Left renal cortex interstitium (tissue), 4 donors: ENCODE data around the gene PDE11A. TPM values are rescaled to one million over a fixed set of nuclear protein-coding genes. Genes with fewer than 3 reads are reported as not detected.
"Not testable (repeated sequence)": the region's sequence is repeated elsewhere in the genome, so short reads cannot be mapped to it uniquely, and the experiment has no call there.

Source experiments
- DNase-seq, 4 donors: peaks; one replicate each; pipeline ENCODE4 v3.0.0-alpha.2; 2013; ENCODE audit warnings: low read depth in 4 of 4, low spot score in 2 of 4, missing footprints in 1 of 4
- polyA plus RNA-seq, 4 donors: library from polyadenylated mRNA; unstranded; fragments of 120-200 nt; gene quantifications; one replicate each; pipeline ENCODE4 v1.2.1, GENCODE V29; 2013; ENCODE audit not compliant: insufficient read length in 4 of 4

The PDE11A gene
- polyA plus RNA-seq, 4 donors: 4.6 to 8.1 (median 7.4) TPM

DNA sequence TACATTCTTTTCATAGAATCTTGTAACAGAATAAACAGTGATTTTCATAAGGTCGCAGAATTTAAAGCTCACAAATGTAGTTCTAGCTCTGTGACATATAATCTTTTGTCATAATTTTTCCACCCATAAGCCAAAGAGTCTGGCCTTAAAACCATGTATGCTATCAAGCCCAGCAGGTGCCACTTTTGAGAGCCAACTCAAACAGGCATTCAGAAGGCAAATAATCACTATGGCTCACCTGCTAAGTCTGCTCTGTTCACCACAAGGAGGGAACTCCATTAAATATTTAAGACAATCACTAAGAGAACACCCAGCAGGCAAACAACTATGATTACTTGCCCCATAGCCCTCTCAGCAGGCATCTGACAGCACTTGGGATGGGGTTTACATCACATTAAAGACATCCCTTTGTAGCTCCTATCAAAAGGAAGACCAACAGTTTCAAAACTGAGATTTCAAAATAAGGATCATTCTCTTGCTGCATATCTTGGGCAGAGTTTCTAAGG, 241.6 kb downstream of the PDE11A start:
- no peak for DNase-seq

DNA sequence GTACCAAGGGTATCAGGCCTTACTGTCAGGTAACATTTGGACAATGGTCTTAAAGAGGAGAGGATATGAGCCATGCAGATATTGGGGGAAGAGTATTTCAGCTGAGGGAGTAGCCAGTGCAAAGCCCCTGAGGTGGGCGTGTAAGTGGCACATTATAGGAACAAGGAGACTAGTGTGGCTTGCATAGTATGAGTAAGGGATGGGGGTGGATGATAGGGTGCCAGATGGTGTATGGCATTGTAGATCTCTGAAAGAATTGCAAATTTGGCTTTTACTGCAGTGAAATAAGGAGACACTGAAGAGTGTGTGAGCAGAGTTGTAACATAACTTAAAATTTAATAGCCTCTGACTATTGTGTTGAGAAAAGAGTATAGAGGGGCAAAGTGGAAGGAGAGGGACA, 244.0 kb downstream of the PDE11A start:
- no peak for DNase-seq

DNA sequence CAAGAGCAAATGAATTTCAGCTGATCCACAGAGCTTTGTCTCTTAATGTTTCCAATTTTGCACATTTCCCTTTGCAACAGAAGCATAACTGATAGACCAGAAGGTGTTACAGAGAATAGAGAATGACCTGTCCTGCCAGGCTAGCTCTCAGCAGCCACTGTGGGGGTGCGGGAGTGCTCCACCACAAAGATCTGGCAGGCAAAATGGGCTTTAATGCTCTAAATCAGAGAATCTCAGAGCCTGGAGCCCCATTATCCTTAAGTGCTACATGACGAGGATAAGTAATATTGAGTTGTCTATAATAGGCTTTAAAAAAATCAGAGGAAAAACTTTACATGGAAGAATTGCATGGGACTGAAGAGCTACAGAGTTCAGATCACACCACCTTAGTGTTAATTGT, 245.7 kb downstream of the PDE11A start:
- DNase-seq: no peak

DNA sequence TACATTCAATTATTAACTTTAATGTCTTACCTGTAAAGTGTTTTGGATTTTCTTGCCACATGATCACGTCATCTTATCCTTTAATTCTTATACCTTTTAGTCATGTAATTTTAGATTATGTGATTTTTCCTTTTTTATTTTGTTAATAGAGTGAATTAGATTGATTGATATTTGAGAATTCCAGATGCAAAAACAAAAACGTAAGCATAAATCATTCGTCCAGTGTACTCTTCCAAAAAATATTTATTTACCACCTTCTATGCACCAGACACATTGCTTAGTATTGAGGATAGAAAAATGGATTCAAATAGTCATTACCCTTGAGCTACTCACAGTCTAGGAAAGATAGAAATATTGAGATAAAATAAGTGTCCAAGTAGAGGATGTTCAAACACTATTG, 249.6 kb downstream of the PDE11A start:
- DNase-seq: no peak

DNA sequence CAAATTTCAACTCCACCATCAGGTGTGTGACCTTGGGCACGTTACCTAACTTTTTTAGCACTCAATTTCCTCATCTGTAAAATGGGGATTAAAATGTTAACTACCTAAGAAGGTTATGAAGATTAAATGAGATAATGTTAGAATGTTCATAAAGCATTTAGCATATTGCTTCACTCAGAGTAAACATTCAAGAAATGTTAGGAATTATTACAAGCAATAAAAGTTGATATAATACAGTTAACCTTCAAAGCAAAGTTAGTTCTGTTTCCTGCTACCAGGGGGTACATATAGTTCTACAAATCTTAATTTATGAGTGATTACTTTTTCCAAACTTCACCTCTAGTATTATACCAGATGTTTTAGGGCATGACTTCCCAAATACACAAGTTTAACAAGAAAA, 254.2 kb downstream of the PDE11A start:
- DNase-seq: no peak

DNA sequence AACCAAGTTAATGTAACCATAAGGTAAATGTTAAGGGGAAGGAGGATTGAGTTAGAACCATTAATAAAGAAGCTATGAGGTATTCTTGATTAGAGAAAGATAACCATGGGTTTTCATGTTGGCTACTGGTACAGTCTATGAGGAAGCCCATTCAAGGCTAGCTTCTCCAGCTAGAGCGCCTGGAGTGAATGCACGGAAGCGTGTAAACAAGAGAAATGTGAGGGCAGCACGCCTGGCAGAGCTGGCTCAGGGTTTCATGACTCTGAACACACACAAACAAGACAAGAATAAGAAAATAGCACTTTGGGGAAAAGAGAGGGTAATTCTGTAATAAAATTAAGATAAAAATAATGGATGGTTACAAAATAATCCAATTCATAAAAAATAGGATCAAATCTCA, 255.3 kb downstream of the PDE11A start:
- DNase-seq: no peak

DNA sequence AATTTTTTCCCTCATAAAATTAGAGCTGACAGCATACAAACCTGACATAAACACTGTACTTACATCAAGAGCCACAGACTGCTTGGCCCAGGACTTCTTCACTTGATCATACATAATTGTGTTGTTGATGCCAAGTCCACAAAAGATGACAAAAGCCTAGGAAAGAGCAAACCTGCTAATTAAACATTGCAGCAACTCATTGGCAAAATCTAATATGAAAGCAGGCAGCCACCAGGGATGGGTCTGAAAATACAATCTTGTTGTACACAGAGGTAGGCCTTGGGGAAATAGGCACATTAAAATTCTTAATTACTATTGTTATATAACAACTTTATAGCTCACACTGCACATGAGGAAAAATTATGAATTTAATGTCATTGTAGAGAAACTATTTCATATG, 255.8 kb downstream of the PDE11A start:
- no peak for DNase-seq

DNA sequence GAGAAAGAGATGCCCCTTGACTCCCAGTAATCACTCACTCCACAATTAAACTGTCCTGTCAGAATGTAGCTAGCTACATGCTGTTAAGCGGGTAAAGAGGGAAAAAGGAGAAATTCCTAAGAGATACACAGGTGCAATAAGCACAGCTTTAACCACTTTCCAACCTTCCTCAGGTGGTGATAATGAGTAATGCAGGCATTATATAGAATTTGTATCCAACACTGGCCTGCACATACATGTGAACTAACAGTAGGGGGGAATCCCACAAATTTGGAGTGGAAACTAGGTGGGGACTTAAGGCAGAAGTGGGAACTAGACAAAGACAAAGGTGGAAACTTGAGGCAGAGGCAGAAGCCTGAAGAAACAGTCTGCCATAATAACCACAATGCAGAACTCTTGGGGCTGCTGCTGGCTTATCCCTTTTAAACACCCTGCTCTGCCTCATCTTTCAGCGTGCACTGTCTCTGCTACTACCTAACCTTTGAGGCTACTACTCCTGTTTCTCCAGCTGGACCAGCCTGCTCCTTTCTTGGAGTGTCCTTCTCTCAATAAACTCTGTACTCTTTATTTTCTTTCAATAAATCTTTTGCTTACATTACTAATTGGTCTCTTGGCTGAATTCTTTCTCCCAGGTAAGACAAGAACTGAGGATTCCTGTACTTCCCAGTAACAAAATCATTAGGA, 259.7 kb downstream of the PDE11A start:
- DNase-seq: no peak

DNA sequence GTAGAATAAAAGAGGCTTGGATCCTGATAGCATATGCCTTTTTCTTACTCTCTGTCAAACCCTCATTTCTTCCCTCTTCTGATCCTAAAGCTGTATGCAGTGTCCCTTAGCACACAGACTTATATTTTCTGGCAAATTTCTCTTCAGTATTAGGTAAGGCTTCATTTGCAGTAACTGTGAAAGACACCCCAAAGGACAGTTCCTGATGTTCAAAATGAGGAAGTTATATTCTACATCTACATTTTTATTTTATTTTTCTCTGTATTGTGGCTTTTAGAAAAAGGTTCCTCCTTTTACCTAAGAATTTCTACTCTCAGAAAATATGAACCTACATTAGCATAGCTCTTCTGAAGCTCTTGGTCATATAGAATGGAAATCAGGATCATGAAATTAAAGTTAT, 261.7 kb downstream of the PDE11A start:
- DNase-seq: no peak

DNA sequence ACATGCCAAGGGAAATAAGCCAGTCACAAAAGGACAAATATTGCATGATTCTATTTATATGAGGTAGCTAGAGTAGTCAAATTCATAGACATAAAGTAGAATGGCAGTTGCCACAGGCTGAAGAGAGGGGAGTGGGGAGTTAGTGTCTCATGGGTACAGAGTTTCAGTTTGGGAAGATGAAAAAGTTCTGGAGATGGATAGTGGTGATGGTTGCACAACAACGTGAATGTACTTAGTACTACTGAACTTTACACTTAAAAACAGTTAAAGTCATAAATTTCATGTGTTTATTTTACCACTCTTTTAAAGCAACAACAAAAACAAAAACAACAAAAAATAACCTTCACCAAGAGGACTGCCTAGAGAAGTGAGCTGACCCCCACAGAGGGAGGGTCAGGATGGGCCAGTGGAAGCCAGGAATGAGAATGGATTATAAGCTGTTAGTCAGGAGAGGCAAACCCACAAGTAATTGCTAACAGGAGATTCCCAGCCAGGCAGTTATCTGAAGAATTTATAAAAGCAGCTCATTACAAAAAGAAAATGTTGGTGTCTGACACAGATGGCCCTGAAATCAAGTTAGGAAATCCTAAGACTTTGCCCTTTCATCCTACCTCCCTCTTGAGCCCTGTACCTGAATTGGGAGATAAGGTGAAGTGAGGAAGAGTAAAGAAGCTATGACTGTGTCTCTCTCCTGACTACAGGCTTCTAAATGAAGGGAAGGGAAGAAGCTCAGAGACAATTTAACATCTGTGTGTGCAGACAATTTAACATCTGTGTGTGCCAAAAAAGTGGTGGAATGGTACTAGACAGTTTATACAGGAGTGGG, 263.4 kb downstream of the PDE11A start:
- no peak for DNase-seq

DNA sequence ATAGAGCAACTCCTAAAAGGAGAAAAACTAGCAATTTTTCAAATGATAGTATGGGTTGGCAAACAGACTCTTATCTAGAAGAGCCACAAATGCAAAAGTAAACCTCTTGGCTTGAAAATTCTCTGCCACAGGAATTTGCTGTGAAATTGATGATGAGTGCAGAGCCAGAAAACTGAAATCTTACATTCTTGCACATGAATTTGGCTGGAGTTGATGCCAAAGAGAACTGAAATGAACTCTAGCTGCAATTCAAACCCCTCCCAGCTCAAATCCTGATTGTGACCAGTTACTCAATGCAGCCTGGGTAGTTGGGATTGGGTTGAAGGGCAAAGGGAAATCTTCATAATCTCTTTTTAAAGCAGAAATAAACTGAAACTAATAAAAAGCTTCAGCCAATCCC, 266.6 kb downstream of the PDE11A start:
- DNase-seq: no peak

DNA sequence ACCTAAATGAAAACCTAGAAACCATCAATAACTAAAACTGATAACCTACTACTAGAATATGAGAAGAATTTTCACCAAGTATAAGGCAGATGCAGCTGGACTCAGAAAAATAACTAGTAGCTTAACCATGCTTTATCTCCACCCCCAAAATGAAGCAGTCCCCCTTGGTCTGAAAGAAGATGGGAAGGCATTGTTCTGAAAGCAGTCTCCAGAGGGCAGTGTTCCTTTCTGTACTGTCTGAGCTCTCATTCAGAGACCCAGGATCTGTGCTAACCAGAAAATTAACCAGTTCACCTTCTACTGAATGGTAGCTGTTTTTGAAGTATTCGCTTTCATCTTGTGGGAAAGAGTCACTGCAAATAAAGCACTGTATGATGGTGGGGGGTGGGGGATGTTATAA, 273.0 kb downstream of the PDE11A start:
- peak in 1 of 4 donors; percentile 19 for DNase-seq

DNA sequence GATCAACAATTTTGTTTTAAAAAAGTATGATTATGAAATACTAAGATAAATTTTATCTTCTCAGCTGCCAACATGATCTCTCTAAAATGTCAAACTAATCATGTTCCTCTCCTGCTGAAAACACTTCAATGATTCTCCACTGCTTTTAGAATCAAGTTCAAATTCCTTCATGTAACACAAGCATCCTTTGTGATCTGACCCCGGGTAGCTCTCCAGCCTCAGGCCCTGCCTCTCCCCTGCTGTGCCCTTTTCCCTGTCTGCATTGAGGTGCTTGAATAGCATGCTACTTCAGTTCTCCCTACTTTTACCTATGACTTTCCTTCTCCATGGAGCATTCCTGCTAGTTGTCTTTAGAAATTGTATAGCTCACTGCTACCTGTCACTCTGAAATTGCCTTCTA, 274.8 kb downstream of the PDE11A start:
- DNase-seq: no peak

DNA sequence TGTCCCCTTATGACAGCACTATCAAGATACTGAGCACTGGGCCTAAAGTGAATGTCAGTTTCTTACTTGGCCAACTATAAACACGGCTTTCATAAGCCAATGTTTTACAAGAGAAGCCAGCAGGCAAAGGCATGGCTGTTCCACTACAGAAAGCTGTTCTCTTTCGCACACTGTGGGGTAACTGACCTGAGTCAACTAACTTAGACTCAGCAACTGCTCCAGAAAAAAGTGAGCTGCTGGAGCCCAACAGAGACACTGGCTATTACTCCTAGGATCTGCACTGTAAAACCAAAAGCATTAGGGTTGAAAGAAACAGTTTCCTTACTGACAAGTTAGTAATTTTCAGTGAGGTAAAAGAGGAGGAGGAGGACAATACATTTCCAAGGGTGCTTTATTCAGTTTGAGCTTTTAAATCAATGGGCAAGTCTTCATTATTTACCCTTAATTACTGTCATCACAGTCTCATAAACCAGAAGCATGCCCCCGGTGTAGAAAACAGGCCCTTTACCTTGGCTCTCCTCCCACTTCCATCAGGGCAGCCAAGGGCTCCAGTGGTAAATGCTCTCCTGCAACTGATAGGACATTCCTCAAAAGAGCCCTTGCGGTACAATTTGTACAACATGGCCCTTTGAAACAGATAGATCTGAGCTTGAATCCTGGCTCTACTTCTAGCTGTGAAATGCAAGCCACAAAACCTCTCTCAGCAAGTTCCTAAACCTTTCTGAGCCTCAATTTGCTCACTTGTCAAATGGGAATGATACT, 275.7 kb downstream of the PDE11A start:
- no peak for DNase-seq

DNA sequence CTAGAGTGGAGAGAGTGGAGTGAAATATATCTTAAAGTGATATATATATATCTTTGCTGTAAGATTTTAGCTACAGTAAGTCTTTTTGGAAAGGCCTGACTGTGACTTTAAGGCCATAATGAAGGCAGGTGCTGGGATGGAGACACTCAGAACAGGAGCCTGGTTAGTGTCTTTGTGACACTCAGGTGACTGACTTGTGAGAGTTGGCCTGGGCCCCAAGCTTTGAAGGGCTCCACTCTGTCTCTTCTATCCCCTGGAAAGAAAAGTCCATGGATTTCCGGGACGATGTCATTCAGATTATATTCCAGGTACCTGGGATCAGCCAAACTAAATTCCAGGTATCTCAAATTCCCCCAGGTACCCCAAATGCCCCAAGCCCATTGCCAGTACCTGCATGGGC, 276.6 kb downstream of the PDE11A start:
- DNase-seq: no peak

DNA sequence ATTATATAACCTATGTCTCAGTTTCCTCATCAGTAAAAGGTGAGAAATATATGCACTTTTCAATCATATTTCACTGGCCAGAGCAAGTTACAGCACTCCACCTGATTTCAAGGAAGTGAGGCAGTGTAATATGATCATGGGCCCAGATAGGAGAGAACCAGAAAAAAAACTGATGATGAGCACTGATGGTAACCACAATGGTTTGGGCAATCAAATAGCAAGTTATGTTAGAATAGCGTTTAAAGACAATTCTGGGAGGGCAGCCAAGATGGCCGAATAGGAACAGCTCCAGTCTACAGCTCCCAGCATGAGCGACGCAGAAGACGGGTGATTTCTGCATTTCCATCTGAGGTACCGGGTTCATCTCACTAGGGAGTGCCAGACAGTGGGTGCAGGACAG, 287.4 kb downstream of the PDE11A start:
- not testable (repeated sequence) for DNase-seq

DNA sequence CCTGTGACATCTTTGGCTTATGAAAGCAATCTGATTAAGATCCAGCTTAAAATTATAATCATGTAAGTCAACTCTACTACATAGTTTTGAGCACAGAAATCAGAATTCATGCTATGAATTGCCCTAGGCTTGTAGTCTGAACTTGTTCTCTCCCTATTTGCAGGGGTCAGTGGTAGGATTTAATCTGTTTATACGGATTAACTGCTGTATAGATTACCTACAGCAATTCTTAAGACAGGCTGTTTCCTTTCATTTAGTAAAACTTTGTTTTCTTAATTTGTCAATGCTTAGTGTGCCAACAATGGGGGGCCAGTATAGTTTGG, 287.9 kb downstream of the PDE11A start:
- DNase-seq: no peak

DNA sequence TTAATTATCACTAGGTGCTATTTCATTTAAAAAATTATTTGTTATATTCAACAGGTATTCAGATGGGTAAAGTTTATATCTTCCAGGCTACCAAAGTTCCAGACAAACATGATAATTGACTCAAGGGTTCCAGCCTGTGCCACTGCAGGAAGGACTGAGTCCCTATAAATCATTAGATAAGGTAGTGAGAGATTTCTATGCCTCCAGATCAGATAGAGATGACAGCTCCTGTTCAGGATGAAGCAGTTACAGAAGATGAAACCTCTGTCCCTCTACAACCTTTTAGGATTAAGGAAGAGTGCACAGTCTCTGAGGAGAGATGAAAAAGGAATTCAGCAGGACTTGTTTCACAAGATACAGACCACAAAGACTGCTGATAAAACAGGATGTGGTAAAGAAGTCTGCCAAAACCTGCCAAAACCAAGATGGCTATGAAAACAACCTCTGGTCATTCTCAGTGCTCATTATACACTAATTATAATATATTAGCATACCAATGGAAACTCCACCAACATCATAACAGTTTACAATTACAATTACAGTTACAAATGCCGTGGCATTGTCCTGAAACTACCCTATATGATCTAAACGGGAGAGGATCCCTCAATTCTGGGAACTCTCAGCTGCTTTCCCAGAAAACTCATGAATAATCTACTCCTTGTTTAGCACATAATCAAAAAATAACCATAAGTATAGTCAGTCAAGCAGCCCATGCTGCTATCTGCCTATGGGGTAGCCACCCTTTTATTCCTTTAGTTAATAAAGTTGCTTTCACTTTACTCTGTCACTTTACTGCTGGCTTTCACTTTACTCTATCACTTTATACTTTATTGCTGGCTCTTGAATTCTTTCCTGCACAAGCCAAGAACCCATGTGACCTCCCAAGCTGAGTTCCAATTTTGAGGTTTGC, 288.5 kb downstream of the PDE11A start:
- DNase-seq: no peak

DNA sequence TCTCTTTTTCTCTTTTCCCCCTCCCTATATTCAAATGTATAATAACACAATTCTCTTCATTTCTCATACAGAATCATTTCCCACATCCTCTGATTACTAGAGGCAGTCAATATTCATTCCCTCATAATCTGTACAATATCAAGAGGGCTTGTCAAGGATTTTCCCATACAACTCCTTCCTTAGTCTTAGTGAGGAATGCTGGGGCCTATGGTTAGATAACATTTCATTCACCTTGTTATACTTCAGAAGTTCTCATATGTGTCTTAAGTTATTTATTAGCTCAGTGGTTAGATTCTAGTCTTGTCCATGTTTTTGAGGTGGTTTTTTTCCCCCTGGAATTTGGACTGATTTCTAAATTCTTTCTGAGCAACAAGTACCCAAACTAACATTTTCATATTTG, 289.5 kb downstream of the PDE11A start:
- no peak for DNase-seq

DNA sequence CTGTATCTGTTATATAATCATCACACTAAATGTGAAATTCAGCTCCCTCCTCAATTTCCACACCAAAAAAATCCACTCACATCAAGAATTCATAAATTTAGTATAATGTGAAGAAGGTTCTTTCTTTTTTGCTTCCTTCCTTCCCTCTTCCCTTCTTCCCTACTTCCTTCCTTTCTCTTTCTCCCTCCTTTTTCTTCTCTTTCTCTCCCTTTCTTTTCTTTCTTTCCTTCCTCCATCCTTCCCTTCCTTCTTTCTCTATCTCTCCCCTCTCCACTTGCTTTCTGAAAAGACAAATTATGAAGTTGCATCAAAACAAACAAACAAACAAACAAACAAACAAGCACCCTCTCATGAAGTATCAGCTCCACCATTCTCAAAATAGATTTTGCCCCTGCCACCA, 290.0 kb downstream of the PDE11A start:
- no peak for DNase-seq
